Tibial nerve (tissue), 4 donors: ENCODE results near the gene KRTAP9-7. TPM values are rescaled to one million over a fixed set of nuclear protein-coding genes. Genes with fewer than 3 reads are reported as not detected.

Experiments
- small RNA-seq: library from RNA; depleted of rRNA; stranded (forward); fragments of <200 nt; gene quantifications from one replicate; pipeline ENCODE3, GENCODE V24; 2016
- total RNA-seq, 4 donors: library from RNA; depleted of rRNA; stranded (reverse); fragments of >200 nt; gene quantifications; one replicate each; pipeline ENCODE4 v1.1.0, GENCODE V29; 2016

The KRTAP9-7 gene
- total RNA-seq, 4 donors from 2014 or later, result not detected

Small RNA genes within 50 kb of the gene (small RNA-seq; reads per million reads assigned to genes)
- gene KRTAP9-10P, result not detected

Other genes with a start within 250 kb of the KRTAP9-7 start
- gene KRTAP1-5, start 248.5 kb upstream of the KRTAP9-7 start, total RNA-seq, result under 1 TPM in 1 of 4 donors, not detected in 3; 0.60 TPM
- gene KRTAP1-4, start 245.5 kb upstream of the KRTAP9-7 start, total RNA-seq, result not detected
- gene KRTAP1-3, start 240.8 kb upstream of the KRTAP9-7 start, total RNA-seq, result not detected
- not detected for gene KRTAP1-1, start 234.2 kb upstream of the KRTAP9-7 start, total RNA-seq
- gene KRTAP2-1, start 228.4 kb upstream of the KRTAP9-7 start, total RNA-seq, result not detected
- not detected for gene KRTAP2-2, start 220.5 kb upstream of the KRTAP9-7 start, total RNA-seq
- gene KRTAP2-3, start 215.6 kb upstream of the KRTAP9-7 start, total RNA-seq, result not detected
- gene KRTAP2-4, start 209.8 kb upstream of the KRTAP9-7 start, total RNA-seq, result not detected
- gene KRTAP4-7, start 191.5 kb upstream of the KRTAP9-7 start, total RNA-seq, result not detected
- gene KRTAP4-8, start 177.6 kb upstream of the KRTAP9-7 start, total RNA-seq, result not detected
- gene KRTAP4-16, start 173.5 kb upstream of the KRTAP9-7 start, total RNA-seq, result not detected
- gene KRTAP4-9, start 170.3 kb upstream of the KRTAP9-7 start, total RNA-seq, result not detected
- not detected for gene KRTAP4-11, start 157.3 kb upstream of the KRTAP9-7 start, total RNA-seq
- not detected for gene KRTAP4-12, start 151.5 kb upstream of the KRTAP9-7 start, total RNA-seq
- gene KRTAP4-6, start 135.2 kb upstream of the KRTAP9-7 start, total RNA-seq, result not detected
- not detected for gene KRTAP4-5, start 125.9 kb upstream of the KRTAP9-7 start, total RNA-seq
- gene KRTAP4-4, start 115.0 kb upstream of the KRTAP9-7 start, total RNA-seq, result not detected
- not detected for gene KRTAP4-3, start 107.5 kb upstream of the KRTAP9-7 start, total RNA-seq
- not detected for gene KRTAP4-2, start 97.5 kb upstream of the KRTAP9-7 start, total RNA-seq
- not detected for gene KRTAP4-1, start 90.8 kb upstream of the KRTAP9-7 start, total RNA-seq
- gene KRTAP9-1, start 85.8 kb upstream of the KRTAP9-7 start, total RNA-seq, result not detected
- gene KRTAP9-2, start 49.0 kb upstream of the KRTAP9-7 start, total RNA-seq, result not detected
- not detected for gene KRTAP9-3, start 43.2 kb upstream of the KRTAP9-7 start, total RNA-seq
- not detected for gene KRTAP9-8, start 37.7 kb upstream of the KRTAP9-7 start, total RNA-seq
- gene KRTAP9-4, start 26.0 kb upstream of the KRTAP9-7 start, total RNA-seq, result not detected
- gene KRTAP9-9, start 20.3 kb upstream of the KRTAP9-7 start, total RNA-seq, result not detected
- gene KRTAP9-6, start 10.3 kb upstream of the KRTAP9-7 start, total RNA-seq, result not detected
- gene KRTAP29-1, start 27.2 kb downstream of the KRTAP9-7 start, total RNA-seq, result not detected
- gene KRTAP16-1, start 33.6 kb downstream of the KRTAP9-7 start, total RNA-seq, result not detected
- not detected for gene KRTAP17-1, start 40.0 kb downstream of the KRTAP9-7 start, total RNA-seq
- gene KRT33A, start 75.1 kb downstream of the KRTAP9-7 start, total RNA-seq, result not detected
- not detected for gene KRT33B, start 94.1 kb downstream of the KRTAP9-7 start, total RNA-seq
- gene KRT34, start 106.6 kb downstream of the KRTAP9-7 start, total RNA-seq, result not detected
- gene KRT31, start 121.9 kb downstream of the KRTAP9-7 start, total RNA-seq, result not detected
- not detected for gene KRT37, start 148.9 kb downstream of the KRTAP9-7 start, total RNA-seq
- not detected for gene KRT38, start 165.3 kb downstream of the KRTAP9-7 start, total RNA-seq
- under 1 TPM in 1 of 4 donors, not detected in 3; 0.21 TPM for gene KRT32, start 191.7 kb downstream of the KRTAP9-7 start, total RNA-seq
- gene KRT35, start 205.5 kb downstream of the KRTAP9-7 start, total RNA-seq, result not detected
- under 1 TPM in 1 of 4 donors, not detected in 3; 0.42 TPM for gene KRT36, start 214.2 kb downstream of the KRTAP9-7 start, total RNA-seq
- gene KRT13, start 229.9 kb downstream of the KRTAP9-7 start, total RNA-seq, result under 1 TPM in 1 of 4 donors, not detected in 3; 0.42 TPM
- 1 to 10 TPM in 1 of 4 donors, under 1 TPM in 2, not detected in 1; 0.42 to 4.2 (median 0.78) TPM for gene KRT15, start 243.2 kb downstream of the KRTAP9-7 start, total RNA-seq